ENCODE measurements around the gene AFG3L2. TPM values are rescaled to one million over a fixed set of nuclear protein-coding genes. Genes with fewer than 3 reads are reported as not detected.

AFG3L2 gene
- total and polyA plus RNA-seq, 9 of the 15 experiments (the other 6 are each of a cell fraction or from before 2014, with no cell fraction given) = 24.1 to 109 (median 84.0) TPM

GRCh38 chr18:12308386-12309100 is 68.5 kb downstream of the AFG3L2 start (continued):
- TF ChIP-seq REST (IDR thresholded peaks at IDR 0.05; ENCODE audit: borderline replicate concordance) (no peak), REST (CRISPR knock-in tag; IDR thresholded peaks at IDR 0.05; ENCODE audit: low read depth) (no peak), VEZF1 (CRISPR knock-in tag; IDR thresholded peaks at IDR 0.05) (0 out of 2 replicates have a peak, but pooled peaks have one; percentile 54), CXXC5 (CRISPR knock-in tag; IDR thresholded peaks at IDR 0.05) (peak; percentile 91), CHD1 (IDR thresholded peaks at IDR 0.05; ENCODE audit: low read length) (peak; percentile 75), ZNF274 (IDR thresholded peaks at IDR 0.05; ENCODE audit: borderline replicate concordance, low read depth, low read length) (no peak), ZBTB7A (IDR thresholded peaks at IDR 0.05; ENCODE audit: borderline replicate concordance, control insufficient read depth, low read depth, low read length) (peak; percentile 80), SLC30A9 (CRISPR knock-in tag; IDR thresholded peaks at IDR 0.05) (no peak), KDM1A (IDR thresholded peaks at IDR 0.05) (no peak), FOXO4 (CRISPR knock-in tag; IDR thresholded peaks at IDR 0.05) (no peak), ZNF75A (CRISPR knock-in tag; IDR thresholded peaks at IDR 0.05) (no peak), ZC3H8 (IDR thresholded peaks at IDR 0.05) (no peak), GTF3C2 (IDR thresholded peaks at IDR 0.05; ENCODE audit: borderline replicate concordance, extremely low read depth, insufficient read length) (no peak), SMARCE1 (IDR thresholded peaks at IDR 0.05) (peak; percentile 63)
